Astrocyte of the spinal cord (primary cell): ENCODE data around the gene DLGAP1.

Experiments
- DNase-seq: peaks from one replicate; pipeline ENCODE4 v3.0.0; 2011; ENCODE audit warnings: low read depth, low spot score
- H3K4me3 ChIP-seq: 2 replicates; pipeline ENCODE4 v1.5.1; 2011; ENCODE audit warnings: low read depth, mild to moderate bottlenecking, low read length, moderate library complexity
- CTCF ChIP-seq: IDR thresholded peaks from 2 replicates; pipeline ENCODE4 v1.5.1; 2012; ENCODE audit warnings: low read depth, mild to moderate bottlenecking, low read length, inconsistent platforms
- in situ Hi-C: cut with HindIII; loops from 2 replicates; pipeline ENCODE4 v1.10.0; 2017; ENCODE audit warnings: low sequenced_read_pairs

The DLGAP1 gene

GRCh38 chr18:4450065-4450658 lies 4.9 kb downstream of the DLGAP1 start:
- no peak for TF ChIP-seq CTCF
- no peak overlapping the region for H3K4me3 ChIP-seq
- in situ Hi-C loops, result no loop called here
- no peak for DNase-seq

GRCh38 chr18:4445902-4446301 lies 9.2 kb downstream of the DLGAP1 start:
- no peak for DNase-seq
- no peak overlapping the region for H3K4me3 ChIP-seq
- in situ Hi-C loops, result no loop called here
- TF ChIP-seq CTCF, result no peak

- no peak for TF ChIP-seq CTCF
- H3K4me3 ChIP-seq, result no peak overlapping the region
- DNase-seq, result no peak
- in situ Hi-C loops, result no loop called here
These were observed 10.8 kb downstream of the DLGAP1 start for GRCh38 chr18:4444306-4444705.

- DNase-seq, result no peak
- TF ChIP-seq CTCF, result no peak
- in situ Hi-C loops, result no loop called here
- no peak overlapping the region for H3K4me3 ChIP-seq
These were observed 14.0 kb downstream of the DLGAP1 start for GRCh38 chr18:4441098-4441497.

GRCh38 chr18:4438938-4439337 lies 16.2 kb downstream of the DLGAP1 start:
- no peak overlapping the region for H3K4me3 ChIP-seq
- TF ChIP-seq CTCF, result no peak
- in situ Hi-C loops, result no loop called here
- no peak for DNase-seq

- in situ Hi-C loops, result no loop called here
- H3K4me3 ChIP-seq, result no peak overlapping the region
- no peak for TF ChIP-seq CTCF
- DNase-seq, result peak; percentile 80
These were observed 21.4 kb downstream of the DLGAP1 start for GRCh38 chr18:4433717-4434116.

- TF ChIP-seq CTCF, result no peak
- in situ Hi-C loops, result no loop called here
- no peak overlapping the region for H3K4me3 ChIP-seq
- no peak for DNase-seq
These were observed 24.3 kb downstream of the DLGAP1 start for GRCh38 chr18:4430836-4431235.
